Fibroblast of the aortic adventitia (primary cell): Measurements from ENCODE around the gene ST6GALNAC3. TPM values are rescaled to one million over a fixed set of nuclear protein-coding genes. Genes with fewer than 3 reads are reported as not detected.
"Not testable (repeated sequence)": the region's sequence is repeated elsewhere in the genome, so short reads cannot be mapped to it uniquely, and the experiment has no call there.

ENCODE experiments used
- DNase-seq: peaks from one replicate; pipeline ENCODE4 v3.0.0-alpha.2; 2010; ENCODE audit warnings: low read depth
- H3K4me3 ChIP-seq: 2 replicates; pipeline ENCODE4 v1.5.1; 2011; ENCODE audit warnings: low read depth, mild to moderate bottlenecking, control low read depth, low read length, moderate library complexity
- CTCF ChIP-seq: IDR thresholded peaks from 2 replicates; pipeline ENCODE4 v1.5.1; 2011; ENCODE audit warnings: mild to moderate bottlenecking, low read length, control low read depth, inconsistent platforms; ENCODE audit not compliant: insufficient read depth
- total RNA-seq: library from RNA; depleted of rRNA; stranded (reverse); fragments of >200 nt; gene quantifications from 2 replicates; pipeline ENCODE4 v1.2.3, GENCODE V29; 2012; ENCODE audit warnings: low replicate concordance

The ST6GALNAC3 gene
- total RNA-seq, 1 donor = 3.1 TPM

GRCh38 chr1:76110666-76111065 is 36.1 kb downstream of the ST6GALNAC3 start:
- no peak overlapping the region for H3K4me3 ChIP-seq
- no peak for DNase-seq
- no peak for TF ChIP-seq CTCF

GRCh38 chr1:76112321-76112720 is 37.8 kb downstream of the ST6GALNAC3 start:
- not testable (repeated sequence) for H3K4me3 ChIP-seq, DNase-seq

- H3K4me3 ChIP-seq = no peak overlapping the region
- DNase-seq = no peak
- TF ChIP-seq CTCF = no peak
Observed at GRCh38 chr1:76113446-76113845, 38.9 kb downstream of the ST6GALNAC3 start.

- TF ChIP-seq CTCF = no peak
- DNase-seq = no peak
- H3K4me3 ChIP-seq = no peak overlapping the region
Observed at GRCh38 chr1:76115171-76115570, 40.6 kb downstream of the ST6GALNAC3 start.

- no peak for TF ChIP-seq CTCF
- no peak overlapping the region for H3K4me3 ChIP-seq
- no peak for DNase-seq
Observed at GRCh38 chr1:76121850-76122249, 47.3 kb downstream of the ST6GALNAC3 start.

- no peak overlapping the region for H3K4me3 ChIP-seq
- no peak for TF ChIP-seq CTCF
- no peak for DNase-seq
Observed at GRCh38 chr1:76122271-76122670, 47.7 kb downstream of the ST6GALNAC3 start.

GRCh38 chr1:76123411-76124064 is 49.0 kb downstream of the ST6GALNAC3 start:
- DNase-seq, H3K4me3 ChIP-seq: not testable (repeated sequence)

- no peak for TF ChIP-seq CTCF
- no peak overlapping the region for H3K4me3 ChIP-seq
- DNase-seq = no peak
Observed at GRCh38 chr1:76124196-76124595, 49.6 kb downstream of the ST6GALNAC3 start.
